TTC549 (cell line): ENCODE results near the gene TNIP2.
"Not testable (repeated sequence)": the region's sequence is repeated elsewhere in the genome, so short reads cannot be mapped to it uniquely, and the experiment has no call there.

Source experiments
- FAIRE-seq: peaks from 2 replicates; lab custom pipeline; 2012; peaks lifted over from hg19 to GRCh38; lab: Jason Lieb, UNC

The TNIP2 gene

GRCh38 chr4:2767705-2768074, 11.6 kb upstream of the TNIP2 start:
- no peak for FAIRE-seq

GRCh38 chr4:2767046-2767704, 11.0 kb upstream of the TNIP2 start:
- no peak for FAIRE-seq

GRCh38 chr4:2765832-2766526, 9.8 kb upstream of the TNIP2 start:
- FAIRE-seq: no peak

GRCh38 chr4:2763511-2763967, 7.4 kb upstream of the TNIP2 start:
- FAIRE-seq: no peak

- FAIRE-seq: not testable (repeated sequence)
Measured at GRCh38 chr4:2762486-2763370, 6.6 kb upstream of the TNIP2 start.

GRCh38 chr4:2762048-2762447, 5.9 kb upstream of the TNIP2 start:
- FAIRE-seq: no peak

GRCh38 chr4:2761035-2761923, 5.1 kb upstream of the TNIP2 start:
- FAIRE-seq: no peak

- no peak for FAIRE-seq
Measured at GRCh38 chr4:2757426-2757825, 1.3 kb upstream of the TNIP2 start.

- FAIRE-seq: no peak
Measured at GRCh38 chr4:2756691-2757350, 685 bp upstream of the TNIP2 start.

GRCh38 chr4:2754848-2755819, 1.0 kb downstream of the TNIP2 start:
- no peak for FAIRE-seq

GRCh38 chr4:2753436-2753835, 2.7 kb downstream of the TNIP2 start:
- no peak for FAIRE-seq

GRCh38 chr4:2750719-2751605, 5.2 kb downstream of the TNIP2 start:
- FAIRE-seq: no peak

- no peak for FAIRE-seq
Measured at GRCh38 chr4:2746891-2747695, 9.0 kb downstream of the TNIP2 start.

GRCh38 chr4:2745981-2746806, 9.9 kb downstream of the TNIP2 start:
- no peak for FAIRE-seq

- no peak for FAIRE-seq
Measured at GRCh38 chr4:2745516-2745915, 10.6 kb downstream of the TNIP2 start.

GRCh38 chr4:2744576-2745270, 11.4 kb downstream of the TNIP2 start:
- FAIRE-seq: no peak
